ENCODE results near the gene UGT1A8. TPM values are rescaled to one million over a fixed set of nuclear protein-coding genes. Genes with fewer than 3 reads are reported as not detected.

UGT1A8 gene
- total and polyA plus RNA-seq, 9 of the 15 experiments (the other 6 are each of a cell fraction or from before 2014, with no cell fraction given) = 0.04 TPM; not detected in 8

- TF ChIP-seq FOS (IDR thresholded peaks at IDR 0.05; ENCODE audit: extremely low read depth, insufficient read length) (no peak), CCNT2 (IDR thresholded peaks at IDR 0.05; ENCODE audit: borderline replicate concordance, extremely low read depth, insufficient read length, low read depth, low read length) (no peak)
Observed at GRCh38 chr2:233779722-233780121, 162.3 kb downstream of the UGT1A8 start (continued).

GRCh38 chr2:233780771-233781170, 163.3 kb downstream of the UGT1A8 start:
- in situ Hi-C loops (cut with MboI) = no loop called here
- Histone ChIP-seq H3K27ac (ENCODE audit: extremely low read depth, low read depth, low read length) (no peak overlapping the region), H3K9me1 (ENCODE audit: control insufficient read depth, insufficient read depth, low read length) (no peaks in the 10 kb centered on the region), H3K9me3 (replicated peaks; ENCODE audit: control insufficient read depth, insufficient read depth, low read depth, low read length) (no peaks in the 10 kb centered on the region), H3K36me3 (ENCODE audit: control insufficient read depth, insufficient read depth, low read length) (no peaks in the 10 kb centered on the region), H4K20me1 (replicated peaks; ENCODE audit: control insufficient read depth, insufficient read depth, low read length) (no peaks in the 10 kb centered on the region), H3K79me2 (ENCODE audit: control insufficient read depth, insufficient read depth, low read length) (no peaks in the 10 kb centered on the region), H3K4me3 (no peak overlapping the region), H3K9ac (ENCODE audit: insufficient read depth in 1 of 2, low read depth in 2 of 2, low read length in 2 of 2) (no peak overlapping the region), H3K4me2 (ENCODE audit: insufficient read depth, low read length) (no peak overlapping the region), H3K27me3 (ENCODE audit: control insufficient read depth in 2 of 2, insufficient read depth in 2 of 2, low read length in 2 of 2) (no peaks in the 10 kb centered on the region), H2AFZ (ENCODE audit: low read depth, low read length) (no peak overlapping the region), H3K4me1 (replicated peaks in 1 of 2; ENCODE audit: control insufficient read depth in 2 of 2, insufficient read depth in 2 of 2, low read length in 2 of 2) (no peaks in the 10 kb centered on the region)
- ChIA-PET POLR2A (interaction anchor here (1.2 kb wide), 1 partner anchor 11 kb away, joined by 5 read pairs; no protein-coding TSS in a partner anchor), CTCF (ENCODE audit: low intra/inter-chr PET ratio) (no interaction called here)
- intact Hi-C loops (cut with micrococcal nuclease) = no loop called here
- no TSS peak for BruUV-seq (replicated peaks)
- DNase-seq (ENCODE audit: extremely low read depth in 1 of 4, low spot score in 3 of 4) = no peak
- ATAC-seq = no peak
- 3% methylated on average over 4 of the region's 4 CpGs for WGBS (ENCODE audit: insufficient coverage, low coverage, missing lambda C conversion rate)
- no peak for FAIRE-seq
- no peak for TF ChIP-seq ZNF12 (CRISPR knock-in tag; IDR thresholded peaks at IDR 0.05)
- no peak for TF ChIP-seq TFE3 (CRISPR knock-in tag; IDR thresholded peaks at IDR 0.05)
- no peak for TF ChIP-seq ARID3B (CRISPR knock-in tag; IDR thresholded peaks at IDR 0.05; ENCODE audit: borderline replicate concordance)
- no peak for TF ChIP-seq HDAC6 (IDR thresholded peaks at IDR 0.05; ENCODE audit: low read depth, low read length)
- TF ChIP-seq ZFPM2 (CRISPR knock-in tag; IDR thresholded peaks at IDR 0.05) = no peak
- no peak for TF ChIP-seq PCBP1 (IDR thresholded peaks at IDR 0.05; ENCODE audit: low read depth, low read length, poor library complexity, severe bottlenecking)
- TF ChIP-seq CXXC5 (CRISPR knock-in tag; IDR thresholded peaks at IDR 0.05) = no peak
- no peak for TF ChIP-seq PPARD (CRISPR knock-in tag; IDR thresholded peaks at IDR 0.05)
- no peak for TF ChIP-seq ZNF592 (IDR thresholded peaks at IDR 0.05)
- no peak for TF ChIP-seq ZNF232 (CRISPR knock-in tag; IDR thresholded peaks at IDR 0.05)
- no peak for TF ChIP-seq ZNF431 (CRISPR knock-in tag; IDR thresholded peaks at IDR 0.05)
